ENCODE results near the gene GDPD5. TPM values are rescaled to one million over a fixed set of nuclear protein-coding genes. Genes with fewer than 3 reads are reported as not detected.

GDPD5 gene
- total and polyA plus RNA-seq, 4 donors = 6.2 to 24.7 (median 12.0) TPM

GRCh38 chr11:75516140-75516539, 9.6 kb downstream of the GDPD5 start:
- H3K36me3 ChIP-seq (ENCODE audit: control insufficient read depth in 4 of 4, insufficient read depth in 4 of 4, low read length in 4 of 4) = no peaks in the 10 kb centered on the region
- peaks cover 0 to 7% (median 0%) of the 10 kb centered on the region in 5 donors for H3K4me1 ChIP-seq (ENCODE audit: control insufficient read depth in 5 of 5, insufficient read depth in 5 of 5, low read length in 5 of 5)
- no peak overlapping the region for H3K9ac ChIP-seq (ENCODE audit: insufficient read depth in 1 of 2, low read length in 2 of 2)
- ATAC-seq (ENCODE audit: insufficient read depth, low FRiP score) (no peak), DNase-seq (no peak)
- H3K27me3 ChIP-seq (ENCODE audit: control insufficient read depth in 3 of 3, insufficient read depth in 3 of 3, low read length in 2 of 3) = no peaks in the 10 kb centered on the region
- WGBS, 2 donors = 96% methylated on average over 3 of the region's 3 CpGs
- H3K9me3 ChIP-seq (ENCODE audit: control insufficient read depth in 4 of 4, insufficient read depth in 3 of 4, low read length in 3 of 4) = peaks cover 0 to 3% (median 0%) of the 10 kb centered on the region in 4 donors
- TF ChIP-seq CTCF (IDR thresholded peaks at IDR 0.05; ENCODE audit: control extremely low read depth, extremely low read depth) = no peak
- H3K4me3 ChIP-seq = no peak overlapping the region
- no peak overlapping the region for H3K27ac ChIP-seq (ENCODE audit: low read depth in 1 of 2, low read length in 1 of 2)

DNA sequence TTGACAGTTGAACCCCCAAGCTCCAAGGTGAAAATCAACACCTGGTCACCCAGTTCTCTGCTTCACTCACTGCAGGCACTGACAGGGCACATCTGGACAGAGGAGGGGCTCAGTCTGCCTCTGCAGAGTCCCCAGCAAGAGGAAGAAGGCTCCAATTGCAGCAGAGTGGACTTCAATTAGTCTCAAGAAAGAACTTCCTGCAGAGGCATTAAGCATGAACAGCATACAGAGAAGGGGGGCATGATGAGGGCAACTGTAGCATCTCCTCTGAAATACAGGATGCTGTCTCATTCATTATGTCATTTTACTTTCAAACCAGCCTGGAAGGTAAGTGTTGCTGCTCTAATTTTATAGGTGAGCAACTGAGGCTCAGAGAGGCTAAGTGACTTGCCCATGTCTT, 11.1 kb downstream of the GDPD5 start:
- Histone ChIP-seq H3K4me1 (ENCODE audit: control insufficient read depth in 5 of 5, insufficient read depth in 5 of 5, low read length in 5 of 5) (peaks cover 0 to 7% (median 0%) of the 10 kb centered on the region in 5 donors), H3K9ac (ENCODE audit: insufficient read depth in 1 of 2, low read length in 2 of 2) (no peak overlapping the region), H3K4me3 (no peak overlapping the region), H3K27ac (ENCODE audit: low read depth in 1 of 2, low read length in 1 of 2) (no peak overlapping the region), H3K36me3 (ENCODE audit: control insufficient read depth in 4 of 4, insufficient read depth in 4 of 4, low read length in 4 of 4) (no peaks in the 10 kb centered on the region), H3K27me3 (ENCODE audit: control insufficient read depth in 3 of 3, insufficient read depth in 3 of 3, low read length in 2 of 3) (no peaks in the 10 kb centered on the region), H3K9me3 (ENCODE audit: control insufficient read depth in 4 of 4, insufficient read depth in 3 of 4, low read length in 3 of 4) (peaks cover 0 to 3% (median 0%) of the 10 kb centered on the region in 4 donors)
- DNase-seq (no peak), ATAC-seq (ENCODE audit: insufficient read depth, low FRiP score) (no peak)
- TF ChIP-seq CTCF (IDR thresholded peaks at IDR 0.05; ENCODE audit: control extremely low read depth, extremely low read depth) = no peak

- H3K4me1 ChIP-seq (ENCODE audit: control insufficient read depth in 5 of 5, insufficient read depth in 5 of 5, low read length in 5 of 5) = peaks cover 0 to 8% (median 0%) of the 10 kb centered on the region in 5 donors
- H3K9me3 ChIP-seq (ENCODE audit: control insufficient read depth in 4 of 4, insufficient read depth in 3 of 4, low read length in 3 of 4) = peaks cover 0 to 3% (median 0%) of the 10 kb centered on the region in 4 donors
- ATAC-seq (ENCODE audit: insufficient read depth, low FRiP score) (no peak), DNase-seq (no peak)
- no peak overlapping the region for H3K4me3 ChIP-seq
- no peak overlapping the region for H3K27ac ChIP-seq (ENCODE audit: low read depth in 1 of 2, low read length in 1 of 2)
- no peak overlapping the region for H3K9ac ChIP-seq (ENCODE audit: insufficient read depth in 1 of 2, low read length in 2 of 2)
- TF ChIP-seq CTCF (IDR thresholded peaks at IDR 0.05; ENCODE audit: control extremely low read depth, extremely low read depth) = no peak
- no peaks in the 10 kb centered on the region for H3K36me3 ChIP-seq (ENCODE audit: control insufficient read depth in 4 of 4, insufficient read depth in 4 of 4, low read length in 4 of 4)
- no peaks in the 10 kb centered on the region for H3K27me3 ChIP-seq (ENCODE audit: control insufficient read depth in 3 of 3, insufficient read depth in 3 of 3, low read length in 2 of 3)
- 48 to 66% methylated on average over 5 of the region's 5 CpGs for WGBS, 2 donors
These were observed 12.5 kb downstream of the GDPD5 start for GRCh38 chr11:75513250-75513649.

- Histone ChIP-seq H3K36me3 (ENCODE audit: control insufficient read depth in 4 of 4, insufficient read depth in 4 of 4, low read length in 4 of 4) (no peaks in the 10 kb centered on the region), H3K4me3 (no peak overlapping the region), H3K4me1 (ENCODE audit: control insufficient read depth in 5 of 5, insufficient read depth in 5 of 5, low read length in 5 of 5) (peaks cover 0 to 8% (median 0%) of the 10 kb centered on the region in 5 donors), H3K27me3 (ENCODE audit: control insufficient read depth in 3 of 3, insufficient read depth in 3 of 3, low read length in 2 of 3) (no peaks in the 10 kb centered on the region), H3K27ac (ENCODE audit: low read depth in 1 of 2, low read length in 1 of 2) (no peak overlapping the region), H3K9ac (ENCODE audit: insufficient read depth in 1 of 2, low read length in 2 of 2) (no peak overlapping the region), H3K9me3 (ENCODE audit: control insufficient read depth in 4 of 4, insufficient read depth in 3 of 4, low read length in 3 of 4) (no peaks in the 10 kb centered on the region)
- ATAC-seq (ENCODE audit: insufficient read depth, low FRiP score) = no peak
- no peak for DNase-seq
- WGBS, 2 donors = 61% methylated on average over 5 of the region's 5 CpGs
- TF ChIP-seq CTCF (IDR thresholded peaks at IDR 0.05; ENCODE audit: control extremely low read depth, extremely low read depth) = no peak
These were observed 15.1 kb downstream of the GDPD5 start for GRCh38 chr11:75510723-75511019.
